Peyer's patch (tissue), 4 donors: Measurements from ENCODE around the gene KCMF1. TPM values are rescaled to one million over a fixed set of nuclear protein-coding genes. Genes with fewer than 3 reads are reported as not detected.

Experiments
- DNase-seq, 3 donors: peaks; one replicate each; pipeline ENCODE4 v3.0.0-alpha.2; 2017 to 2019
- H3K27ac ChIP-seq, 4 donors: fragments of 200-600 bp; sonication (generic); one replicate each; pipeline ENCODE4 v1.5.1; 2016 to 2019
- H3K27me3 ChIP-seq, 2 donors: fragments of 200-600 bp; sonication (generic); one replicate each; pipeline ENCODE4 v1.5.1; 2019
- H3K36me3 ChIP-seq, 3 donors: fragments of 200-600 bp; sonication (generic); one replicate each; pipeline ENCODE4 v1.5.1; 2016 to 2019
- H3K4me1 ChIP-seq, 4 donors: fragments of 200-600 bp; sonication (generic); one replicate each; pipeline ENCODE4 v1.5.1; 2016 to 2019
- H3K4me3 ChIP-seq, 4 donors: fragments of 200-600 bp; sonication (generic); 1 replicate in 3 of 4; 2 replicates in 1 of 4; pipeline ENCODE4 v1.5.1; 2016 to 2019; ENCODE audit warnings: mild to moderate bottlenecking in 1 of 4
- H3K9me3 ChIP-seq, 4 donors: fragments of 200-600 bp; sonication (generic); one replicate each; pipeline ENCODE4 v1.5.1; 2016 to 2019; ENCODE audit warnings: mild to moderate bottlenecking in 1 of 4
- CTCF ChIP-seq, 6 experiments: fragments of 450-650 bp in 4 of 6; fragments of 200-600 bp in 2 of 6; sonication (generic) in 1 of 6; IDR thresholded peaks; one replicate each; pipeline ENCODE4 v1.5.1; 2017 to 2019; ENCODE audit warnings: antibody characterized with exemption in 6 of 6, mild to moderate bottlenecking in 3 of 6, moderate library complexity in 1 of 6
- POLR2A ChIP-seq, 2 donors: fragments of 450-650 bp; IDR thresholded peaks; one replicate each; pipeline ENCODE4 v1.5.1; 2017; ENCODE audit warnings: antibody characterized with exemption in 2 of 2, mild to moderate bottlenecking in 2 of 2, moderate library complexity in 2 of 2
- total RNA-seq, 4 donors: library from RNA; depleted of rRNA; stranded (reverse); fragments of >200 nt; gene quantifications; one replicate each; pipeline ENCODE4 v1.1.0, GENCODE V29; 2016

Gene KCMF1
- total RNA-seq, 4 donors from 2014 or later: 28.1 to 66.5 (median 44.3) TPM

DNA sequence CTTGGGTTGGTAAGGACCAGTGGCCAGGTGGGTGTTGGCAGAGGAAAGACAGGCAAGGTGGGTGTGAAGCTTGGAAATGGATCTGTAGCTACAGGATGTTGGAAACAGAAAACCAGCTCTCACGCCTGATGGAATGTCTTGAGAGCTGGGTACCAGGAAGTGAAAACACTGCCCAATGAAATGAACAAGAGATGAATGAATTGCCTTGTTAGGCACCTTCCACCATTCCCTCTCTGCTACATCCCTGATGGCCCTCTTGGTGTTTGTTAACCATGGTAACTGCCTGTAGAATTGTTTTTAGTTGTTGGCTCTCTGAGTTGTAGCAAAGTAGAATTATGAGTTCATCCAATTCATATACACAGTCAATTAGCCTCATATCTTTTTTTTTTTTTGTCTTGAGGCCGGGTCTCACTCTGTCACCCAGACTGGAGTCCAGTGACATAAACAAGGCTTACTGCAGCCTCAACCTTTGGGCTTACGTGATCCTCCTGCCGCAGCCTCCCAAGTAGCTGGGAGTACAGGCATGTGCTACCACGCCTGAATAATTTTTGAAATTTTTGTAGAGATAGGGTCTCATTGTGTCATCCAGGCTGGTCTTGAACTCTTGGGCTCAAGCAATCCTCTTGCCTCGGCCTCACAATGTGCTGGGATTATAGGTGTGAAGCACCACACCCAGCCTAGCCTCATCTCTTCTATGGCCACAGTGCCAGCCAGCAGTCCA lies 9.5 kb downstream of the KCMF1 start:
- Histone ChIP-seq H3K4me1 (peaks cover 0 to 37% (median 0%) of the 10 kb centered on the region in 4 donors), H3K36me3 (peaks cover 0 to 3% (median 0%) of the 10 kb centered on the region in 3 donors), H3K9me3 (no peaks in the 10 kb centered on the region), H3K27me3 (no peaks in the 10 kb centered on the region), H3K4me3 (no peak overlapping the region), H3K27ac (no peak overlapping the region)
- DNase-seq: no peak
- TF ChIP-seq POLR2A (IDR thresholded peaks at IDR 0.05) (no peak), CTCF (IDR thresholded peaks at IDR 0.05) (no peak)

- Histone ChIP-seq H3K36me3 (no peaks in the 10 kb centered on the region), H3K4me3 (no peak overlapping the region), H3K4me1 (peaks cover 0 to 54% (median 3%) of the 10 kb centered on the region in 4 donors), H3K27me3 (no peaks in the 10 kb centered on the region), H3K27ac (no peak overlapping the region), H3K9me3 (no peaks in the 10 kb centered on the region)
- TF ChIP-seq CTCF (IDR thresholded peaks at IDR 0.05): no peak
- no peak for TF ChIP-seq POLR2A (IDR thresholded peaks at IDR 0.05)
- no peak for DNase-seq
These were observed 15.1 kb downstream of the KCMF1 start for GRCh38 chr2:84986018-84986417.

DNA sequence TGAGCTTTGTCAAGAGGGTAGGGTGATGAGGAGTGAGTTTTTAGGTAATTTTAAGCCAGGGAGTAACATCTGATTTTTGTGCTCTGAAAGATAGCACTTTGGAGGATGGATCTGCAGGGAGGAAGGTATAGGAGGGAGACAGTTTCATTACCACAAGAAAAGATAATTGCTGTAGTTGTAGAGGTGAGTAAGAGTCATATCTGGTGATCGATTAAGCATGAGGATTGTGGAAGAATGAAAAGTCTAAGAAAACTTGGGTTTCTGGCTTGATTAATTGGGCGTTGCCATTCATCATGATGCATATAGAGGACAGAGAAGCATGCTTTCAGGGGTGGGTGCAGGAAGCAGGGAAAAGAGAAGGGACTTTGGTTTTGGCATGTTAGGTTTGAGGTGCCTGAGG lies 18.5 kb downstream of the KCMF1 start:
- DNase-seq: no peak
- no peak for TF ChIP-seq POLR2A (IDR thresholded peaks at IDR 0.05)
- TF ChIP-seq CTCF (IDR thresholded peaks at IDR 0.05): no peak
- Histone ChIP-seq H3K27ac (no peak overlapping the region), H3K4me3 (no peak overlapping the region), H3K9me3 (no peaks in the 10 kb centered on the region), H3K27me3 (no peaks in the 10 kb centered on the region), H3K4me1 (peaks cover 0 to 57% (median 3%) of the 10 kb centered on the region in 4 donors), H3K36me3 (no peaks in the 10 kb centered on the region)

DNA sequence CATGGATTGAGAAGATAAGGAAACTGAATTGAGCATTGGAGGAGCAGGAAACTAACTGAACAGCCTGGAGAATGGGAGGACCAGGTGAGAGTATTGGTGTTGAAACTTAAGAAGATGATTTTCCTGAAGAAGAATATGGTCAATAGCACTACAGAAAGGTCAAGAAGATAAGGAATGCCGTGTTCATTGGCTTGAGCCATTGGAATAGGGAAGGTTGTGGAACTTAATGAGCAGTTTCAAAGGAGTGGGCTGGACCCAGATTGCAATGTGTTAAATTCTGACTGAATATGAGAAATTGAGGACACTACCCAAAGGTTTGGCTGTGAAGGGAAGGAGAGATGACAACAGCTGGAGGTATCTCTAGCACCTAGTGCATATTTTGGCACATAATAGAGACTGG lies 19.0 kb downstream of the KCMF1 start:
- Histone ChIP-seq H3K4me3 (no peak overlapping the region), H3K36me3 (no peaks in the 10 kb centered on the region), H3K4me1 (peaks cover 0 to 52% (median 3%) of the 10 kb centered on the region in 4 donors), H3K27ac (no peak overlapping the region), H3K27me3 (no peaks in the 10 kb centered on the region), H3K9me3 (no peaks in the 10 kb centered on the region)
- DNase-seq: no peak
- TF ChIP-seq CTCF (IDR thresholded peaks at IDR 0.05): no peak
- TF ChIP-seq POLR2A (IDR thresholded peaks at IDR 0.05): no peak

GRCh38 chr2:84991404-84992160 lies 20.6 kb downstream of the KCMF1 start:
- no peaks in the 10 kb centered on the region for H3K9me3 ChIP-seq
- no peak overlapping the region for H3K4me3 ChIP-seq
- peaks cover 0 to 52% (median 3%) of the 10 kb centered on the region in 4 donors for H3K4me1 ChIP-seq
- H3K27me3 ChIP-seq: no peaks in the 10 kb centered on the region
- TF ChIP-seq POLR2A (IDR thresholded peaks at IDR 0.05) (no peak), CTCF (IDR thresholded peaks at IDR 0.05) (no peak)
- H3K27ac ChIP-seq: peak overlapping the region in 1 of 4 donors; percentile 14
- H3K36me3 ChIP-seq: no peaks in the 10 kb centered on the region
- no peak for DNase-seq
